Measurements from ENCODE around the gene DCLRE1A. TPM values are rescaled to one million over a fixed set of nuclear protein-coding genes. Genes with fewer than 3 reads are reported as not detected.
A peak's percentile ranks its signal among the peaks of the same experiment; 100 is the strongest.
"Not testable (repeated sequence)": the region's sequence is repeated elsewhere in the genome, so short reads cannot be mapped to it uniquely, and the experiment has no call there.

The DCLRE1A gene
- total and polyA plus RNA-seq, 2 of the 13 experiments (the other 11 are each of a cell fraction or from before 2014, with no cell fraction given) = 6.2 to 19.6 TPM

DNA sequence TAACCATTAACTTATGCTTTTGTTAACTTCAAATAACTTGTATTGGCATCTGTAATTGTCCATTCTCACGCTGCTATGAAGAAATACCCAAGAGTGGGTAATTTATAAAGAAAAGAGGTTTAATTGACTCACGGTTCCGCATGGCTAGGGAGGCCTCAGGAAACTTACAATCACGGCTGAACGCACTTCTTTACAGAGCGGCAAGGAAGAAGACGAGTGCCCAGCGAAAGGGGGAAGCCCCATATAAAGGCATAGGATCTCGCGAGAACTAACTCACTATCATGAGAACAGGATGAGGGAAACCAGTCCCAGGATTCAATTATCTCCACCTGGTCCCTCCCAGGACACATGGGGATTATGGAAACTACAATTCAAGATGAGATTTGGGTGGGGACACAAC lies 25.3 kb downstream of the DCLRE1A start:
- H3K79me2 ChIP-seq (ENCODE audit: insufficient read depth, low read length); H3K36me3 ChIP-seq (replicated peaks in 1 of 2; ENCODE audit: control insufficient read depth in 1 of 2, insufficient read depth in 2 of 2, low read length in 2 of 2); ATAC-seq; H3K9ac ChIP-seq (ENCODE audit: insufficient read depth, low read depth, low read length); H3K27me3 ChIP-seq (ENCODE audit: control insufficient read depth in 1 of 2, insufficient read depth in 2 of 2, low read length in 2 of 2); POLR2A ChIA-PET; H3K4me3 ChIP-seq (replicated peaks in 1 of 3; ENCODE audit: insufficient read depth in 1 of 3, low read depth in 2 of 3, low read length in 3 of 3); H3K4me1 ChIP-seq (ENCODE audit: insufficient read depth, low read length); BruUV-seq (replicated peaks); H4K20me1 ChIP-seq (ENCODE audit: insufficient read depth, low read length); H3K9me3 ChIP-seq (ENCODE audit: low read length); H3K27ac ChIP-seq (ENCODE audit: extremely low read length, insufficient read depth, low read length); DNase-seq (ENCODE audit: low spot score); H3K4me2 ChIP-seq (ENCODE audit: low read depth, low read length); intact Hi-C loops (cut with micrococcal nuclease; ENCODE audit: unreplicated experiment); CTCF ChIA-PET (ENCODE audit: low intra/inter-chr PET ratio, low total read pairs); in situ Hi-C loops (cut with HindIII; ENCODE audit: extremely low pct_ligation_motif_present, low pct_unique_long_range_greater_than_20kb); FAIRE-seq; H2AFZ ChIP-seq (ENCODE audit: low read length): not testable (repeated sequence)
- peak; percentile 28; the same call in 1 of the 2 replicates for TF ChIP-seq CHD2 (IDR thresholded peaks at IDR 0.05; ENCODE audit: low read depth, low read length)
- 55% methylated on average over 10 of the region's 10 CpGs for WGBS (ENCODE audit: low lambda C conversion rate)

GRCh38 chr10:113825791-113826190 lies 28.1 kb downstream of the DCLRE1A start:
- H2AFZ ChIP-seq (ENCODE audit: low read length) = no peak overlapping the region
- no peak overlapping the region for H3K9ac ChIP-seq (ENCODE audit: insufficient read depth, low read depth, low read length)
- 0 out of 5 replicates have a peak, but pooled peaks cover 0 to 3% of the 10 kb centered on the region in 2 experiments for H3K27me3 ChIP-seq (ENCODE audit: control insufficient read depth in 1 of 2, insufficient read depth in 2 of 2, low read length in 2 of 2)
- FAIRE-seq (no peak), ATAC-seq (no peak), DNase-seq (ENCODE audit: low spot score) (no peak)
- no peak overlapping the region for H3K4me3 ChIP-seq (replicated peaks in 1 of 3; ENCODE audit: insufficient read depth in 1 of 3, low read depth in 2 of 3, low read length in 3 of 3)
- H3K79me2 ChIP-seq (ENCODE audit: insufficient read depth, low read length) = no peaks in the 10 kb centered on the region
- POLR2A ChIA-PET = no interaction called here
- intact Hi-C loops (cut with micrococcal nuclease; ENCODE audit: unreplicated experiment) = no loop called here
- TF ChIP-seq ZBTB21 (CRISPR knock-in tag; IDR thresholded peaks at IDR 0.05) (no peak), MEF2D (CRISPR knock-in tag; IDR thresholded peaks at IDR 0.05) (no peak), ZNF644 (CRISPR knock-in tag; IDR thresholded peaks at IDR 0.05; ENCODE audit: low read depth) (no peak), ATAD3A (CRISPR knock-in tag; IDR thresholded peaks at IDR 0.05) (no peak), SNAPC5 (CRISPR knock-in tag; IDR thresholded peaks at IDR 0.05; ENCODE audit: borderline replicate concordance) (no peak), RFXANK (CRISPR knock-in tag; IDR thresholded peaks at IDR 0.05) (no peak), IKZF1 (IDR thresholded peaks at IDR 0.05) (no peak), EP300 (IDR thresholded peaks at IDR 0.05; ENCODE audit: low read depth in 2 of 2, low read length in 2 of 2) (no peak), EP300 (CRISPR knock-in tag; IDR thresholded peaks at IDR 0.05; ENCODE audit: borderline replicate concordance) (no peak), ZNF615 (CRISPR knock-in tag; IDR thresholded peaks at IDR 0.05; ENCODE audit: borderline replicate concordance) (no peak), SALL2 (CRISPR knock-in tag; IDR thresholded peaks at IDR 0.05) (no peak), KMT2A (CRISPR knock-in tag; IDR thresholded peaks at IDR 0.05) (no peak), ZNF382 (CRISPR knock-in tag; IDR thresholded peaks at IDR 0.05; ENCODE audit: borderline replicate concordance) (no peak), SSRP1 (CRISPR knock-in tag; IDR thresholded peaks at IDR 0.05) (no peak), SMYD3 (CRISPR knock-in tag; IDR thresholded peaks at IDR 0.05) (no peak)
- TF ChIP-seq, protein P1, sequence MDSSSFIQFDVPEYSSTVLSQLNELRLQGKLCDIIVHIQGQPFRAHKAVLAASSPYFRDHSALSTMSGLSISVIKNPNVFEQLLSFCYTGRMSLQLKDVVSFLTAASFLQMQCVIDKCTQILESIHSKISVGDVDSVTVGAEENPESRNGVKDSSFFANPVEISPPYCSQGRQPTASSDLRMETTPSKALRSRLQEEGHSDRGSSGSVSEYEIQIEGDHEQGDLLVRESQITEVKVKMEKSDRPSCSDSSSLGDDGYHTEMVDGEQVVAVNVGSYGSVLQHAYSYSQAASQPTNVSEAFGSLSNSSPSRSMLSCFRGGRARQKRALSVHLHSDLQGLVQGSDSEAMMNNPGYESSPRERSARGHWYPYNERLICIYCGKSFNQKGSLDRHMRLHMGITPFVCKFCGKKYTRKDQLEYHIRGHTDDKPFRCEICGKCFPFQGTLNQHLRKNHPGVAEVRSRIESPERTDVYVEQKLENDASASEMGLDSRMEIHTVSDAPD (CRISPR knock-in tag; IDR thresholded peaks at IDR 0.05) = no peak
- TF ChIP-seq, protein P2, sequence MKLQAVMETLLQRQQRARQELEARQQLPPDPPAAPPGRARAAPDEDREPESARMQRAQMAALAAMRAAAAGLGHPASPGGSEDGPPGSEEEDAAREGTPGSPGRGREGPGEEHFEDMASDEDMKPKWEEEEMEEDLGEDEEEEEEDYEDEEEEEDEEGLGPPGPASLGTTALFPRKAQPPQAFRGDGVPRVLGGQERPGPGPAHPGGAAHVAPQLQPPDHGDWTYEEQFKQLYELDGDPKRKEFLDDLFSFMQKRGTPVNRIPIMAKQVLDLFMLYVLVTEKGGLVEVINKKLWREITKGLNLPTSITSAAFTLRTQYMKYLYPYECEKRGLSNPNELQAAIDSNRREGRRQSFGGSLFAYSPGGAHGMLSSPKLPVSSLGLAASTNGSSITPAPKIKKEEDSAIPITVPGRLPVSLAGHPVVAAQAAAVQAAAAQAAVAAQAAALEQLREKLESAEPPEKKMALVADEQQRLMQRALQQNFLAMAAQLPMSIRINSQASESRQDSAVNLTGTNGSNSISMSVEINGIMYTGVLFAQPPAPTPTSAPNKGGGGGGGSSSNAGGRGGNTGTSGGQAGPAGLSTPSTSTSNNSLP (IDR thresholded peaks at IDR 0.05; ENCODE audit: low read depth, low read length) = no peak
- H3K4me2 ChIP-seq (ENCODE audit: low read depth, low read length) = no peak overlapping the region
- BruUV-seq (replicated peaks) = no TSS peak
- no peak overlapping the region for H3K27ac ChIP-seq (ENCODE audit: extremely low read length, insufficient read depth, low read length)
- CTCF ChIA-PET (ENCODE audit: low intra/inter-chr PET ratio, low total read pairs) = no interaction called here
- no peaks in the 10 kb centered on the region for H3K4me1 ChIP-seq (ENCODE audit: insufficient read depth, low read length)
- no peaks in the 10 kb centered on the region for H3K36me3 ChIP-seq (replicated peaks in 1 of 2; ENCODE audit: control insufficient read depth in 1 of 2, insufficient read depth in 2 of 2, low read length in 2 of 2)
- H3K9me3 ChIP-seq (ENCODE audit: low read length) = no peaks in the 10 kb centered on the region
- H4K20me1 ChIP-seq (ENCODE audit: insufficient read depth, low read length) = no peaks in the 10 kb centered on the region
- 68% methylated on average over 2 of the region's 2 CpGs for WGBS (ENCODE audit: low lambda C conversion rate)
- in situ Hi-C loops (cut with HindIII; ENCODE audit: extremely low pct_ligation_motif_present, low pct_unique_long_range_greater_than_20kb) = no loop called here
